BE2C (cell line): ENCODE measurements around the gene CPVL.

Experiments used
- DNase-seq: peaks from one replicate; pipeline ENCODE4 v3.0.0-alpha.2; 2020
- H3K27me3 ChIP-seq: fragments of 250-450 bp; sonication (Bioruptor Pico); 2 replicates; pipeline ENCODE4 v1.5.1; 2020; ENCODE audit warnings: mild to moderate bottlenecking
- H3K36me3 ChIP-seq: fragments of 250-450 bp; sonication (Bioruptor Pico); 2 replicates; pipeline ENCODE4 v1.5.1; 2020; ENCODE audit warnings: mild to moderate bottlenecking
- H3K4me1 ChIP-seq: fragments of 250-450 bp; sonication (Bioruptor Pico); 2 replicates; pipeline ENCODE4 v1.5.1; 2020
- H3K4me3 ChIP-seq: 2 replicates; pipeline ENCODE4 v1.5.1; 2011; ENCODE audit warnings: low read depth, low read length
- H3K9me3 ChIP-seq: fragments of 250-450 bp; sonication (Bioruptor Pico); 2 replicates; pipeline ENCODE4 v1.5.1; 2020
- CTCF ChIP-seq: IDR thresholded peaks from 2 replicates; pipeline ENCODE4 v1.5.1; 2012; ENCODE audit warnings: mild to moderate bottlenecking, low read depth, low read length

CPVL gene

GRCh38 chr7:29077854-29078253, 68.5 kb downstream of the CPVL start:
- no peak for TF ChIP-seq CTCF
- no peak overlapping the region for H3K4me3 ChIP-seq
- H3K27me3 ChIP-seq, result peaks cover 7% of the 10 kb centered on the region
- no peaks in the 10 kb centered on the region for H3K36me3 ChIP-seq
- H3K4me1 ChIP-seq, result no peaks in the 10 kb centered on the region
- DNase-seq, result no peak
- no peaks in the 10 kb centered on the region for H3K9me3 ChIP-seq

- Histone ChIP-seq H3K27me3 (peaks cover 7% of the 10 kb centered on the region), H3K9me3 (no peaks in the 10 kb centered on the region), H3K4me3 (no peak overlapping the region), H3K36me3 (no peaks in the 10 kb centered on the region), H3K4me1 (no peaks in the 10 kb centered on the region)
- DNase-seq, result no peak
- no peak for TF ChIP-seq CTCF
Measured at GRCh38 chr7:29077176-29077575, 69.2 kb downstream of the CPVL start.

DNA sequence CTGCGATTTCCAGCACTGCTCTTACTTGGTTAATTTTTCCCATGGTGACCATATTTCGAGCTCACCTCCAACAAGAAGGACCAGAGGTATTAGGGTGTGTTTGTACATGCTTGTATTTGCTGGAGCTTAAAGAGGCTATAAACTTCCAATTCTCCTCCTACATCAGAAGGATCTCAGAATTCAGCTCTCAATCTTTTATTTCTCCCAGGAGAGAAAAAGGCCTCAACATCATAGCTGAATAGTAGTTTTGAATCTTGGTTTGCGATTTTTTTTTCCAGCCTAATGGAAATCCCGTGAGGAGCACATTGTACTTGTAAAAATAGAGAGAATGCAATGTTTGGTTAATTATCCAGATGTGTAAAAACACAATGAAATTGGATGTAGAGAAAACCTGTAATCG, 69.7 kb downstream of the CPVL start:
- no peaks in the 10 kb centered on the region for H3K36me3 ChIP-seq
- no peak for TF ChIP-seq CTCF
- no peak for DNase-seq
- H3K9me3 ChIP-seq, result no peaks in the 10 kb centered on the region
- H3K4me3 ChIP-seq, result no peak overlapping the region
- no peaks in the 10 kb centered on the region for H3K4me1 ChIP-seq
- peaks cover 7% of the 10 kb centered on the region for H3K27me3 ChIP-seq

- no peaks in the 10 kb centered on the region for H3K9me3 ChIP-seq
- no peaks in the 10 kb centered on the region for H3K36me3 ChIP-seq
- H3K4me1 ChIP-seq, result no peaks in the 10 kb centered on the region
- no peak overlapping the region for H3K4me3 ChIP-seq
- H3K27me3 ChIP-seq, result peaks cover 7% of the 10 kb centered on the region
- no peak for DNase-seq
- TF ChIP-seq CTCF, result no peak
Measured at GRCh38 chr7:29075606-29076005, 70.7 kb downstream of the CPVL start.

GRCh38 chr7:29071203-29071874, 75.0 kb downstream of the CPVL start:
- Histone ChIP-seq H3K4me3 (no peak overlapping the region), H3K4me1 (no peaks in the 10 kb centered on the region), H3K36me3 (no peaks in the 10 kb centered on the region), H3K9me3 (no peaks in the 10 kb centered on the region), H3K27me3 (peaks cover 4% of the 10 kb centered on the region)
- DNase-seq, result no peak
- TF ChIP-seq CTCF, result no peak

DNA sequence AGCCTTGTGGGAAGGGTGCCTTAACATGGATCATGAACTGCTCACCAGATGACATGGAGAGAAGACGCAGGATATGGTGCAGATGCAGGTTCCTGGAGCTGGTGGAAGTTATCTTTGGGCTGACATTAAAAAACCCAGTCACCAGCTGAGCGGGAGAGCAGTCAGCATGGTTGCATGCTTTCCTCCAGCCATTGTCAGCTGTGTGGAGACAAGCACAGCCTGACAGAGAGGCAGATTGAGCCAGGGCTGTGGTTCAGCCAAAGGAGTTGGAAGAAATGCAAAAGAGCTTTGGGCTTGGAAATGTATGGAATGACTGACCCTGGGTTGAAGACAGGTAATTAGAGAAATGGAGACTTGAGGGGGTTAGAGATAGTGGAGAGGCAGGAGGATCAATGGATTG, 79.7 kb downstream of the CPVL start:
- no peak for TF ChIP-seq CTCF
- Histone ChIP-seq H3K9me3 (no peaks in the 10 kb centered on the region), H3K27me3 (peaks cover 4% of the 10 kb centered on the region), H3K4me1 (no peaks in the 10 kb centered on the region), H3K36me3 (no peaks in the 10 kb centered on the region), H3K4me3 (no peak overlapping the region)
- DNase-seq, result no peak
